ENCODE results near the gene CHIC1.
"Not testable (repeated sequence)": the region's sequence is repeated elsewhere in the genome, so short reads cannot be mapped to it uniquely, and the experiment has no call there.

Gene CHIC1

DNA sequence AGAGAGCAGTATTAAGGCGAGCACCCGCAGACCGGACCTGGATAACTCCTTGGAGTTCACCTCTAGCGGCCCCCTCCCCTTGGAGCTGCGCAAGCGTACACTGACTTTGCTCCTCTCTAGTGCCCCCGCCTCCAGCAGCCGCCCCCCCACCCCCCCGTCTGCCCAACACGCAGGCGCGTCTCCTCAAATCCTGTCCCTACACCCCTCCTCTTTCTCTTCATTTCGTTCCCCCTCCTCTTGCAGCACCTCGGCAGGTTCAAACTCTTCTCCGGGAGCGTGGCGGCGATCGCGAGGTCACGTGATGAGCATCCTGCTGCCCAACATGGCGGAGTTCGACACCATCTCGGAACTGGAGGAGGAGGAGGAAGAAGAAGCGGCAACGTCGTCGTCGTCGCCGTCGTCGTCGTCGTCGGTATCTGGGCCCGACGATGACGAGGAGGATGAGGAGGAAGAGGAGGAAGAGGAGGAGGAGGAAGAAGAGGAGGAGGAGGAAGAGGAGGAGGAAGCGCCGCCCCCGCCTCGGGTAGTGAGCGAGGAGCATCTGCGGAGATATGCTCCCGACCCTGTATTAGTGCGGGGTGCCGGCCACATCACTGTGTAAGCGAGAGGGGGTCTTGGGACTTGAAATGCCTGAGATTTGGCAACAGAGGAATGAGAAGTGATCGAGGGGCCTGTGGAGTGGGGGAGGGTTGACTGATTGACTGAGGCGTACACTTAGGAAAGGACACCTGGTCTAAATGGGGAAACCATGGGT, at the start of gene CHIC1:
Gene CHIC1, plus strand, starts transcription at position 214 of the 754 bp plus-strand sequence. Its CDS starts 88 bp downstream, at position 302.
- H3K4me3 ChIP-seq (ENCODE audit: low read depth, low read length): peak within 1 kb of the TSS; percentile 69
- peak; percentile 30 for DNase-seq (ENCODE audit: low read depth)

GRCh38 chrX:73522823-73523222, 40.2 kb upstream of the CHIC1 start:
- not testable (repeated sequence) for DNase-seq (ENCODE audit: low read depth); H3K4me3 ChIP-seq (ENCODE audit: low read depth, low read length)

DNA sequence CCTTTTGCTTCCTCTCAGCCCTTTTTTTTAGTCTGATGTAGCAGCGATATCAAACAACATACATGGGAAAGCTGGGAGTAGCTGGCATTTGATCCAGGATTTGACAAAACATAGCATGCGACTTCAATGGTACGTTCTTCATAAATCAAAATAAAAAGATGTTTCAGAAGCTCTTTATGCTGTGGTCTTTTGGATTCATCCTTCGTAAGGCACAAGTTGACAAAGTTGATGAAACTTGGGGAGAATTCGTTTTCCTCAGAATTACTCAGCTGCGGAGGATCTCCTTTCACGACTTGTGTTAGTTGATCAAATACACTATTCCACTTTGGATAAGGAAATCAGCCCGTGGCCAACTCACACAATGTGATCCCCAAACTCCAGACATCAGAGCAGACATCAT, 38.1 kb upstream of the CHIC1 start:
- no peak overlapping the region for H3K4me3 ChIP-seq (ENCODE audit: low read depth, low read length)
- DNase-seq (ENCODE audit: low read depth): no peak

DNA sequence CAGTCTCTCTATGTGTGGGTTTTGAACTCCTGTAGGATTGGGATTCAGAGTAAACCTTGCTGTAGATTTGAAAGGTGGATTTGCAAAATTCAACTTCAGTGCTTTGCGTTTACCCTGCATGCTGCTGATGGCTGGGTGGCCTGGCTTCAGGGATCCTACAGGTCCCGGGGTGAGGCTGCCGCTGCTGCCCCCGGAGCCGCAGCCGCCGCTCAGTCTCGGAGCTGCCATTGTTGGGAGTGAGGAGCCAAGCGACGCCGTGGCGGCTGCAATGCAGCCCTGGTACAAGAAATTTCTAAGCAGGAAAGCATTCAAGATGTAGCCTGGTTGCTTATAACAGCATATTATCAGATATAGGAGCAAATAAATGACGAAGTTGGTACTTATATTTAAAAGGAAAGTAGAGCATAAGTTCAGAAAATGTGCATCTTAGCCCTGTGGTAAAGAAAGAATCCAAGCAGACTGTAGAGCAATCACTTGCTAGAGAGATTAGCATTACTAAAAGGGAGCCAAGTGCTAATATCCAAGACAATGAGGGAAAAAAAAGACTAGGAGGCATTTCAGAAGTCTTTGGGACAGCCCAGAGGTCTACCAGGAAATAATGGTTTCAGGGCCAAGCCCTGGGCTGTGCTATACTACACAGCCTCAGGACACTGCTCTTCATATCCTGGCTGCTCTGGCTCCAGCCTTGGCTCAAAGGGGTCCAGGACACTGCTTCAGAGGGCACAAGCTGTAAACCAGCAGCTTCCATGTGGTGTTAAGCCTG, 36.9 kb upstream of the CHIC1 start:
- DNase-seq (ENCODE audit: low read depth): no peak
- H3K4me3 ChIP-seq (ENCODE audit: low read depth, low read length): no peak overlapping the region

DNA sequence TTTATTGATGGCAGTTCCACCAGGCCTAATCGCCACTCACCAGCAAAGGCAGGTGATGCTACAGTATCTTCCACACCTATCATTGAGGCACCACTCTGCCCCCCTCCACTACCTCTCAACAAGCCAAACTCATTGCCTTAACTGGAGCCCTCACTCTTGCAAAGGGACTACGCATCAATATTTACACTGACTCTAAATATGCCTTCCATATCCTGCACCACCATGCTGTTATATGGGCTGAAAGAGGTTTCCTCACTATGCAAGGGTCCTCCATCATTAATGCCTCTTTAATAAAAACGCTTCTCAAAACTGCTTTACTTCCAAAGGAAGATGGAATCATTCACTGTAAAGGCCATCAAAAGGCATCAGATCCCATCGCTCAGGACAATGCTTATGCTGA, 31.3 kb upstream of the CHIC1 start:
- not testable (repeated sequence) for DNase-seq (ENCODE audit: low read depth); H3K4me3 ChIP-seq (ENCODE audit: low read depth, low read length)

DNA sequence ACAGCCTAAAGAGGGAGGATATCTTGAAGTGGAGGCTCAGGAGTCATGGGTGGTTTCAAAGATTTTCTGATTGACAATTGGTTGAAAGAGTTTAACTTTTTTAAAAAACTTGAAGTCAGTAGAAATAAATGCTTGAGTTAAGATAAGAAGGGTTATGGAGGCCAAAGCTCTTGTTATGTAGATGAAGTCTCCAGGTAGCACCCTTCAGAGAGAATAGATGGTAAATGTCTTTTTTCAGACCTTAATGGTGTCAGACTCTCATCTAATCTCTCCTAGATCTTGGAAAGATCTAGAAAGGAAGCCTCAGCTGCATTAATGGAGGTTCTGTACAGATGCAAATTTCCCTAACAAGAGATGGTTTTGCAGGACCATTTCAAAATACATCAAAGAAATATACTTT, 6.8 kb upstream of the CHIC1 start:
- no peak overlapping the region for H3K4me3 ChIP-seq (ENCODE audit: low read depth, low read length)
- no peak for DNase-seq (ENCODE audit: low read depth)

- no peak overlapping the region for H3K4me3 ChIP-seq (ENCODE audit: low read depth, low read length)
- DNase-seq (ENCODE audit: low read depth): no peak
Observed at GRCh38 chrX:73561801-73562200, 1.2 kb upstream of the CHIC1 start.

GRCh38 chrX:73562458-73562857, 539 bp upstream of the CHIC1 start:
- no peak for DNase-seq (ENCODE audit: low read depth)
- H3K4me3 ChIP-seq (ENCODE audit: low read depth, low read length): peak overlapping the region; percentile 69

DNA sequence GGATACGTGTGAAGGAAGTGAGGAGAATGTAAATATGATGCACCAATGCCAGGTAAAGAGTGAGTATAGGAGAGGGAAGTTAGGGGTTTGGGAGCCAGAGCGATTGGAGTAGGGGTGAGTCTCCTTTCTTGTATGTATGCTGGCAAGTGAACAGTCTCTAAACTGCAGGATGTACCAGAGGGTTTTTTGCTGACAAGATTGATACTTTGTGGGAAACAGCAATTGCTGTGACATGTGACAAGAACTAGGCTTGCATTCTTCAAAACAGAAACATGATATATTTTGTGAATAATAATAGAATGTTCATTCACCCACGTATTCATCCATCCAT, 706 bp downstream of the CHIC1 start:
- no peak for DNase-seq (ENCODE audit: low read depth)
- peak overlapping the region; percentile 69 for H3K4me3 ChIP-seq (ENCODE audit: low read depth, low read length)

GRCh38 chrX:73577361-73577760, 14.4 kb downstream of the CHIC1 start:
- DNase-seq (ENCODE audit: low read depth): peak; percentile 17
- H3K4me3 ChIP-seq (ENCODE audit: low read depth, low read length): no peak overlapping the region

DNA sequence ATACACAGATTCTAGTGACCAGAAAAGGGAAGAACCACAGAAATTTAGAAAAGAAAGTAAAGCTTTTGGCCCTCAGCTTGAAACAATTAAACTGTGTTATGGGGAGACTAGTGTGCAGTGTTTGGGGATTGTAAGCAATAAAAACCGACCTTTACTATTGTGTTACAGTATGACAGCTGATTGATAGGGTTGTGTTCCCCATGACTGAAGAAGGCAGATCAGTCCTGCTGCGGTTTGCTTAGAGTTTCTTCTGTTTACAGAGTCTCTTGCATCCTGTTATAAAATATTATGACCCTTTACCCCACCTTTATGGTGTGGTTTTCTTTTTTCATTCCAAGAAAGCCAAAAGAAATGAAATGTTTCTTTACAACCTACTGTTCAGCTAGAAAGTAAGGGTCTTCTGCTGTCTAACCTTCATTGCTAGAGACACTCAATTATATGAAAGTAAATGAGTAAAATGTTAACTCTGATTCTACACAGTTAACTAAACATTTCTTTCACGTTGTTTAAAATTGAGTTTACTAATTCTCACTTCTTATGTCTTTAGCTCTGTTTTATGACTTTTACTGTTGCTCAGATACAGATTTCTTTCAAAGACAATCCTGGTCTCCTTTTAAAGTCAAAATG, 18.1 kb downstream of the CHIC1 start:
- DNase-seq (ENCODE audit: low read depth): no peak
- no peak overlapping the region for H3K4me3 ChIP-seq (ENCODE audit: low read depth, low read length)

DNA sequence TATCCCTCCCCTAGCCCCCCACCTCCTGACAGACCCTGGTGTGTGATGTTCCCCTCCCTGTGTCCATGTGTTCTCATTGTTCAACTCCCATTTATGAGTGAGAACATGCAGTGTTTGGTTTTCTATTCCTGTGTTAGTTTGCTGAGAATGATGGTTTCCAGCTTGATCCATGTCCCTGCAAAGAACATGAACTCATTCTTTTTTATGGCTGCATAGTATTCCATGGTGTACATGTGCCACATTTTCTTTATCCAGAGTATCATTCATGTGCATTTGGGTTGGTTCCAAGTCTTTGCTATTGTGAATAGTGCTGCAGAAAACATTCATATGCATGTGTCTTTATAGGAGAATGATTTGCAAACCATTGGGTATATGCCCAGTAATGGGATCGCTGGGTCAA, 34.8 kb downstream of the CHIC1 start:
- H3K4me3 ChIP-seq (ENCODE audit: low read depth, low read length); DNase-seq (ENCODE audit: low read depth): not testable (repeated sequence)

DNA sequence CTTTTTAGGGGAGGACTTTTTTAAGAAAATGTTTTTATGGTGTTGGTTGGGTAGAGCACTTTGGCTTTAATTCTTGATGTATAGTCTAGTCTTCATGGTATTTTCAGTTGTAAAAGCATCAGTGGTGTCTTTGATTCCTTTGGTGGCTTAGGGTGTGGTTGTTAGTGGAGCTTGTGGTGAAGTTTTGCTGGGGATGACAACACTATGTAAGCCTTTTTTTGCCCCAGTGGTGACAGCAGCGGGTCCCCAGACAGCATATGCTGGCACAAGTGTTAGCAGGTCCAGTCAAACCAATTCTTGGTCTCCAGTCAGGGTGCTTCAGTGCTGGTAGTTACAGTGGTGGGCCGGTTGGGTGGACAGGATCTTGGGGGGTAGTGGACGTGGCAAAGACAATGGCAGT, 52.0 kb downstream of the CHIC1 start:
- H3K4me3 ChIP-seq (ENCODE audit: low read depth, low read length): no peak overlapping the region
- DNase-seq (ENCODE audit: low read depth): no peak

DNA sequence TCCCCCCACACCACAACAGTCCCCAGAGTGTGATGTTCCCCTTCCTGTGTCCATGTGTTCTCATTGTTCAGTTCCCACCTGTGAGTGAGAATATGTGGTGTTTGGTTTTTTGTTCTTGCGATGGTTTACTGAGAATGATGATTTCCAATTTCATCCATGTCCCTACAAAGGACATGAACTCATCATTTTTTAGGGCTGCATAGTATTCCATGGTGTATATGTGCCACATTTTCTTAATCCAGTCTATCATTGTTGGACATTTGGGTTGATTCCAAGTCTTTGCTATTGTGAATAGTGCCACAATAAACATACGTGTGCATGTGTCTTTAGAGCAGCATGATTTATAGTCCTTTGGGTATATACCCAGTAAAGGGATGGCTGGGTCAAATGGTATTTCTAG, 78.7 kb downstream of the CHIC1 start:
- H3K4me3 ChIP-seq (ENCODE audit: low read depth, low read length); DNase-seq (ENCODE audit: low read depth): not testable (repeated sequence)

- no peak for DNase-seq (ENCODE audit: low read depth)
- no peak overlapping the region for H3K4me3 ChIP-seq (ENCODE audit: low read depth, low read length)
Observed at GRCh38 chrX:73647212-73647611, 84.2 kb downstream of the CHIC1 start.

DNA sequence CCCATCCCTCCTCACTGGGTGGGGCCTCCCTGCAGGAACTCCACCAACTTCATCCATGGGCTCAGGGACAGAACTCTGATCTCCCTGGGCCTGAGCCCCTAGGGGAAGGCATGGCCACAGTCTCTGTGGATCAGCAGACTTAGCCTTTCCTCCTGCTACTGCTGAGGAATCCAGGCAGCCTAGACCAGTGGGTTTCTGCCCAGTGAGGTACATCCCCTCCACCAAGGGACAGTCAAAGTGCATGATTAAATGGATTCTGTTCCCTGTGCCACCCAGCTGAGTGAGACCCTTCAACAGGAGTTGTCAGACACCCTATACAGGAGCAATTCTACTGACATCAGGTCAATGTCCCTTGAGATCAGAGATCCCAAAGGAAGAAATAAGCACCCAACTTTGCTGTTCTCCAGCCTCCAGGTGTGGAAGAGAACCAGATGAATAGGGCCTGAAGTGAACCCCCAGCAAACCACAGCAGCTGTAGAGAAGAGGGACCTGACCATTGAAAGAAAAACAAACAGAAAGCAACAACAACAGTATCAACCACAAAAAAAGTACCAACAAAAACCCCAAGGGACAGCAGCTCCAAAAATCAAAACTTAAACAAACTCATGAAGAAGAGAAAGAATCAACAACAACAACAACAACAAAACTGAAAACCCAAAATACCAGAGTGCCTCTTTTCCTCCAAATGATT, 84.8 kb downstream of the CHIC1 start:
- H3K4me3 ChIP-seq (ENCODE audit: low read depth, low read length): no peak overlapping the region
- no peak for DNase-seq (ENCODE audit: low read depth)

GRCh38 chrX:73661322-73661721, 98.3 kb downstream of the CHIC1 start:
- H3K4me3 ChIP-seq (ENCODE audit: low read depth, low read length); DNase-seq (ENCODE audit: low read depth): not testable (repeated sequence)

DNA sequence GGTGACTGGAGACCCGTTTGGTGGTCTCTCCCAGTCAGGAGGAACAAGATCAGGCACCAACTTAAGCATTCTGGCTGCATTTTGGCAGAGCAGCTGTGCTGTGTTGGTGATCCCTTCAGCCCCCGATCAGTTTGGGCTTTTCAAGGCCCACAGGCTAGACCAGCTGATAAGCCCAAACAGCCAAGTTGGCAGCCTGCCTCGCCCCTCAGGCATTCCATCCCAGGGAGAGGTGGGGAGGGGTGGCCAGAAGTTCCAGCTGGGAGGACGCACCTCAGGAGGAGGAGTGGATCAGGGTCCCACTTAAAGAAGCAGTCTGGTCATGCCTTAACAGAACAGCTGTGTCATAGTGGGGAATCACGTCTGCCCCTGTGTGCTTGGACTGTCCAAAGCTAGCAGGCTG, 105.8 kb downstream of the CHIC1 start:
- no peak for DNase-seq (ENCODE audit: low read depth)
- no peak overlapping the region for H3K4me3 ChIP-seq (ENCODE audit: low read depth, low read length)

DNA sequence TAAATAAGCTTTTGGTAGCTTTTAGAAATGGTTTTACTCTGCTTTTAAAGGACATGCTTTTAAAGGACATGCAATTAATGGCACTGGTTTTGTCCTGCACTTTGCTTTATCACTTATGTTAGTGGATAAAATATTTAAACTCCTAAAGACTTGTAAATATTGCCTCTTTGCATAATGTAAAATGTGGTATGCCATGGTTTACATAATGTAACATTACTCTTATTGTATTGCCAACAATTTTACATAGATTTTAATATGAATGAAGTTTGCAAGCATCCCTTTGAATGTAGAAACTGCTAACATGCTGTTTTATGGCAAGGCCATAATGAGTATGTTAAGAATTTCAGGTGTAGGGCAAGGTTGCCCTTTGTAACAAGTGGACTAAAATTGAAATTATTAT, 118.4 kb downstream of the CHIC1 start:
- H3K4me3 ChIP-seq (ENCODE audit: low read depth, low read length): no peak overlapping the region
- DNase-seq (ENCODE audit: low read depth): no peak

- H3K4me3 ChIP-seq (ENCODE audit: low read depth, low read length): no peak overlapping the region
- DNase-seq (ENCODE audit: low read depth): peak; percentile 2
Observed at GRCh38 chrX:73683236-73683859, 120.4 kb downstream of the CHIC1 start.

All from skeletal muscle cell (primary cell).